HCT116 (cell line): ENCODE results near the gene NEU4. TPM values are rescaled to one million over a fixed set of nuclear protein-coding genes. Genes with fewer than 3 reads are reported as not detected.
"Not testable (repeated sequence)": the region's sequence is repeated elsewhere in the genome, so short reads cannot be mapped to it uniquely, and the experiment has no call there.

Experiments
- ATAC-seq: fragments of 200-7000 bp; cut with Tn5 transposase; 2 replicates; pipeline ENCODE4 v1.9.1; 2020; ENCODE audit warnings: mild to moderate bottlenecking, moderate library complexity
- BruUV-seq: library from RNA; stranded (reverse); fragments of 400-500 nt; replicated peaks from 2 replicates; lab custom pipeline; 2021; lab: Mats Ljungman, UMichigan
- CTCF ChIA-PET: fragments of 300-600 bp; sonication (Branson Sonifier 250); formaldehyde crosslinking; loops from one replicate; lab custom pipeline; 2021; ENCODE audit warnings: antibody characterized with exemption; lab: Charles Lee
- POLR2A ChIA-PET: fragments of 300-600, 350-600 bp; sonication (Branson Sonifier 250); formaldehyde crosslinking; loops from one replicate; lab custom pipeline; 2021; ENCODE audit warnings: antibody characterized with exemption; lab: Charles Lee
- RAD21 ChIA-PET, 2 experiments: fragments of 300-600 bp; sonication (Branson Sonifier 250); formaldehyde crosslinking; loops; one replicate each; lab custom pipeline; 2023; ENCODE audit warnings: low total read pairs in 2 of 2; ENCODE audit not compliant: uncharacterized antibody in 2 of 2, unreplicated experiment in 2 of 2, low non-redundant PET in 1 of 2; lab: Charles Lee
- DNase-seq: peaks from one replicate; pipeline ENCODE4 v3.0.0-alpha.2; 2010; ENCODE audit warnings: low read depth, low spot score
- H2AFZ ChIP-seq: fragments of 200-600 bp; shearing (Covaris generic), sonication (generic); 2 replicates; pipeline ENCODE4 v1.6.1; 2017; ENCODE audit warnings: low read depth, mixed run types, mixed read lengths, antibody characterized with exemption, low read length; ENCODE audit not compliant: poor library complexity, severe bottlenecking
- H3K27ac ChIP-seq: 2 replicates; pipeline ENCODE4 v1.5.1; 2012; ENCODE audit warnings: low read depth, low read length
- H3K27me3 ChIP-seq: fragments of 200-600 bp; sonication (generic); 2 replicates; pipeline ENCODE4 v1.6.1; 2016; ENCODE audit warnings: mixed run types, low read length, mixed read lengths; ENCODE audit not compliant: insufficient read depth
- H3K36me3 ChIP-seq, 2 experiments: fragments of 200-500 bp in 1 of 2; fragments of 200-600 bp in 1 of 2; sonication (Bioruptor generic) in 1 of 2; sonication (generic) in 1 of 2; 2 replicates each; pipeline versions ENCODE4 v1.5.1 to v1.6.1; 2014 to 2016; ENCODE audit warnings: low read length in 2 of 2, inconsistent platforms in 1 of 2, mixed read lengths in 1 of 2, mixed run types in 1 of 2; ENCODE audit not compliant: insufficient read depth in 2 of 2, control insufficient read depth in 1 of 2
- H3K4me1 ChIP-seq, 2 experiments: fragments of 200-600 bp in 1 of 2; sonication (generic) in 1 of 2; 2 replicates each; pipeline versions ENCODE4 v1.5.1 to v1.6.1; 2012 to 2017; ENCODE audit warnings: low read length in 2 of 2, inconsistent platforms in 1 of 2, mild to moderate bottlenecking in 1 of 2, mixed read lengths in 1 of 2, mixed run types in 1 of 2, moderate library complexity in 1 of 2; ENCODE audit not compliant: insufficient read depth in 2 of 2, control insufficient read depth in 1 of 2
- H3K4me2 ChIP-seq: fragments of 200-600 bp; sonication (generic); 2 replicates; pipeline ENCODE4 v1.6.1; 2017; ENCODE audit warnings: mixed run types, low read length, mixed read lengths
- H3K4me3 ChIP-seq, 2 experiments: fragments of 200-600 bp in 1 of 2; sonication (generic) in 1 of 2; replicated peaks in 1 of 2; 2 replicates each; pipeline ENCODE4 v1.5.1; 2011 to 2016; ENCODE audit warnings: low read length in 2 of 2, control low read depth in 1 of 2, low read depth in 1 of 2, mild to moderate bottlenecking in 1 of 2, mixed read lengths in 1 of 2, mixed run types in 1 of 2
- H3K79me2 ChIP-seq: fragments of 200-600 bp; sonication (generic); 2 replicates; pipeline ENCODE4 v1.6.1; 2017; ENCODE audit warnings: mild to moderate bottlenecking, mixed run types, low read length, moderate library complexity, mixed read lengths; ENCODE audit not compliant: insufficient read depth
- H3K9ac ChIP-seq: fragments of 200-600 bp; sonication (generic); 2 replicates; pipeline ENCODE4 v1.6.1; 2016; ENCODE audit warnings: low read length, mixed read lengths
- H3K9me2 ChIP-seq: fragments of 200-600 bp; sonication (generic), shearing (Covaris generic); 2 replicates; pipeline ENCODE4 v1.6.1; 2017; ENCODE audit warnings: mixed run types, mild to moderate bottlenecking, moderate library complexity; ENCODE audit not compliant: insufficient read depth
- H3K9me3 ChIP-seq, 2 experiments: fragments of 200-500 bp in 1 of 2; fragments of 200-600 bp in 1 of 2; sonication (Bioruptor generic) in 1 of 2; sonication (generic) in 1 of 2; 2 replicates each; pipeline ENCODE4 v1.6.1; 2014 to 2017; ENCODE audit warnings: low read length in 2 of 2, mixed read lengths in 2 of 2, inconsistent platforms in 1 of 2, low read depth in 1 of 2, mild to moderate bottlenecking in 1 of 2, mixed run types in 1 of 2, moderate library complexity in 1 of 2; ENCODE audit not compliant: control insufficient read depth in 1 of 2, insufficient read depth in 1 of 2
- H4K20me1 ChIP-seq: fragments of 200-600 bp; sonication (generic), shearing (Covaris generic); 2 replicates; pipeline ENCODE4 v1.6.1; 2017; ENCODE audit warnings: mixed run types, mild to moderate bottlenecking, moderate library complexity; ENCODE audit not compliant: insufficient read depth
- ATF3 ChIP-seq: IDR thresholded peaks from 2 replicates; pipeline ENCODE4 v1.6.1; 2012
- CBX3 ChIP-seq: IDR thresholded peaks from 2 replicates; pipeline ENCODE4 v1.6.1; 2012; ENCODE audit warnings: low read depth
- CEBPB ChIP-seq: IDR thresholded peaks from 2 replicates; pipeline ENCODE4 v1.6.1; 2012; ENCODE audit warnings: low read depth
- CTCF ChIP-seq, 3 experiments: fragments of 200-600 bp in 1 of 3; sonication (generic) in 1 of 3; IDR thresholded peaks in 2 of 3; conservative IDR thresholded peaks in 1 of 3; 2 replicates each; pipeline ENCODE4 v1.5.1; 2012 to 2017; ENCODE audit warnings: low read depth in 2 of 3, low read length in 2 of 3, antibody characterized with exemption in 1 of 3, borderline replicate concordance in 1 of 3, control low read depth in 1 of 3, mild to moderate bottlenecking in 1 of 3, mixed read lengths in 1 of 3, mixed run types in 1 of 3, moderate library complexity in 1 of 3; ENCODE audit not compliant: insufficient read depth in 1 of 3
- EGR1 ChIP-seq: IDR thresholded peaks from 2 replicates; pipeline ENCODE4 v1.6.1; 2012; ENCODE audit warnings: low read depth
- EZH2 ChIP-seq: fragments of 200-600 bp; sonication (generic); IDR thresholded peaks from 2 replicates; pipeline ENCODE4 v1.6.1; 2017; ENCODE audit warnings: antibody characterized with exemption, mixed run types
- EZH2phosphoT487 ChIP-seq: fragments of 200-600 bp; IDR thresholded peaks from 2 replicates; pipeline ENCODE4 v1.6.1; 2018; ENCODE audit warnings: antibody characterized with exemption, borderline replicate concordance
- MAX ChIP-seq: IDR thresholded peaks from 2 replicates; pipeline ENCODE4 v1.6.1; 2012
- POLR2A ChIP-seq: IDR thresholded peaks from 2 replicates; pipeline ENCODE4 v1.7.0; 2011; ENCODE audit warnings: borderline replicate concordance; ENCODE audit not compliant: insufficient read depth, insufficient read length; ENCODE audit errors: extremely low read depth
- RAD21 ChIP-seq: IDR thresholded peaks from 2 replicates; pipeline ENCODE4 v1.6.1; 2012; ENCODE audit warnings: low read depth, mild to moderate bottlenecking
- SIN3A ChIP-seq: IDR thresholded peaks from 2 replicates; pipeline ENCODE4 v1.6.1; 2012; ENCODE audit warnings: low read depth
- YY1 ChIP-seq: IDR thresholded peaks from 2 replicates; pipeline ENCODE4 v1.6.1; 2011; ENCODE audit warnings: low read length, low read depth, moderate library complexity, mild to moderate bottlenecking; ENCODE audit not compliant: insufficient replicate concordance; ENCODE audit errors: extremely low read depth
- ZFX ChIP-seq: fragments of 450-650 bp; IDR thresholded peaks from 2 replicates; pipeline ENCODE4 v1.6.1; 2017
- ZNF274 ChIP-seq: fragments of 200-500 bp; sonication (Bioruptor generic); IDR thresholded peaks from 2 replicates; pipeline ENCODE4 v1.6.1; 2014; ENCODE audit warnings: mild to moderate bottlenecking, low read depth, low read length, inconsistent platforms
- intact Hi-C: fragments of 100-400 bp; cut with micrococcal nuclease; formaldehyde crosslinking; loops from 2 replicates; pipeline ENCODE4 v1.10.0; 2022
- total RNA-seq: library from RNA; stranded (reverse); gene quantifications from one replicate; pipeline ENCODE4 v1.2.1, GENCODE V29; 2021; ENCODE audit not compliant: unreplicated experiment

The NEU4 gene
- total RNA-seq, 1 experiment from 2014 or later: 0.34 TPM

- H3K4me1 ChIP-seq, DNase-seq, H3K36me3 ChIP-seq, RAD21 ChIA-PET, H3K79me2 ChIP-seq, POLR2A ChIA-PET, H3K4me3 ChIP-seq, ATAC-seq, H2AFZ ChIP-seq, CTCF ChIA-PET, H3K27ac ChIP-seq, H3K9ac ChIP-seq, H3K27me3 ChIP-seq, H3K9me2 ChIP-seq, intact Hi-C loops, H3K9me3 ChIP-seq, H3K4me2 ChIP-seq, BruUV-seq, H4K20me1 ChIP-seq: not testable (repeated sequence)
Measured at GRCh38 chr2:241806217-241806616, 2.8 kb upstream of the NEU4 start.

- no peak overlapping the region for H3K4me3 ChIP-seq
- intact Hi-C loops: no loop called here
Measured at GRCh38 chr2:241808051-241808720, 807 bp upstream of the NEU4 start.

More at GRCh38 chr2:241808051-241808720, 807 bp upstream of the NEU4 start:
- Histone ChIP-seq H3K27me3 (no peaks in the 10 kb centered on the region), H3K4me2 (no peak overlapping the region), H3K79me2 (no peaks in the 10 kb centered on the region), H3K9me3 (no peaks in the 10 kb centered on the region), H3K4me1 (no peaks in the 10 kb centered on the region), H3K9ac (no peak overlapping the region)
- RAD21 ChIA-PET: no interaction called here
- ATAC-seq: no peak
- DNase-seq: no peak
- no peak for TF ChIP-seq RAD21
- no peak for TF ChIP-seq ZFX
- TF ChIP-seq CEBPB: no peak
- no peak for TF ChIP-seq MAX
- no peak for TF ChIP-seq CBX3
- no peak for TF ChIP-seq EZH2
- no peak for TF ChIP-seq EGR1
- no peak for TF ChIP-seq CTCF (IDR thresholded peaks at IDR 0.05 in 2 of 3, conservative IDR thresholded peaks at IDR 0.05 in 1 of 3; ENCODE audit: borderline replicate concordance in 1 of 3, insufficient read depth in 1 of 3, low read depth in 2 of 3, low read length in 2 of 3)
- TF ChIP-seq SIN3A: no peak
- TF ChIP-seq POLR2A: no peak
- TF ChIP-seq ATF3: no peak
- TF ChIP-seq EZH2phosphoT487: no peak
- no peak for TF ChIP-seq ZNF274
- no peak for TF ChIP-seq YY1
- TF ChIP-seq, all 23 proteins: peak for 0
- Histone ChIP-seq H2AFZ (no peak overlapping the region), H3K9me2 (no peaks in the 10 kb centered on the region), H4K20me1 (no peaks in the 10 kb centered on the region), H3K27ac (no peak overlapping the region), H3K36me3 (no peaks in the 10 kb centered on the region)
- ChIA-PET CTCF (no interaction called here), POLR2A (no interaction called here)
- BruUV-seq: no TSS peak
